HT-29 (cell line): ENCODE results near the gene MRRF. TPM values are rescaled to one million over a fixed set of nuclear protein-coding genes. Genes with fewer than 3 reads are reported as not detected.

Source experiments
- DNase-seq: peaks from one replicate; pipeline ENCODE4 v3.0.0-alpha.2; 2015; ENCODE audit warnings: low spot score
- total RNA-seq: library from RNA; depleted of rRNA; stranded (reverse); fragments of >200 nt; shearing (Covaris generic); gene quantifications from 2 replicates; pipeline ENCODE4 v1.2.3, GENCODE V29; 2014

MRRF gene
- total RNA-seq, 1 experiment from 2014 or later: 52.4 TPM

DNA sequence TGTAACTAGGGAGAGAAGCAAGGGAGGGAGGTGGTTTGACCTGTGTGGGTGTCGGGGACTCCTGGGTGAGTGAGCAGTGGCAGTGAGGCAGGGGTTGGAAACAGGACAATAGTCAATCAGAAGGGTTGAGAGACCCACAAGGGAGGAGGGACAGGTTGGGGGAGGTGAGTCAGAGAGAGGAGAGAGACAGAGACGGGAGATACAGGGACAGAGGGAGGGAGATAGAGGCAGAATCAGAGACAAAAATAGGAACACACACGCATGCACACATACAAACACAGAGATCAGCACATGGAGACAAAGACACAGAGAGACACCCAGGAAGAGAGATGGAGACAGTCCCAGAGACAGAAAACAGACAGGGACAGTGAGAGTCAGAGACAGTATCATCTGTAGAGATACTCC lies 66.8 kb downstream of the MRRF start:
- no peak for DNase-seq

- DNase-seq: no peak
Observed at GRCh38 chr9:122332083-122332482, 67.4 kb downstream of the MRRF start.

- no peak for DNase-seq
Observed at GRCh38 chr9:122332644-122333043, 68.0 kb downstream of the MRRF start.

DNA sequence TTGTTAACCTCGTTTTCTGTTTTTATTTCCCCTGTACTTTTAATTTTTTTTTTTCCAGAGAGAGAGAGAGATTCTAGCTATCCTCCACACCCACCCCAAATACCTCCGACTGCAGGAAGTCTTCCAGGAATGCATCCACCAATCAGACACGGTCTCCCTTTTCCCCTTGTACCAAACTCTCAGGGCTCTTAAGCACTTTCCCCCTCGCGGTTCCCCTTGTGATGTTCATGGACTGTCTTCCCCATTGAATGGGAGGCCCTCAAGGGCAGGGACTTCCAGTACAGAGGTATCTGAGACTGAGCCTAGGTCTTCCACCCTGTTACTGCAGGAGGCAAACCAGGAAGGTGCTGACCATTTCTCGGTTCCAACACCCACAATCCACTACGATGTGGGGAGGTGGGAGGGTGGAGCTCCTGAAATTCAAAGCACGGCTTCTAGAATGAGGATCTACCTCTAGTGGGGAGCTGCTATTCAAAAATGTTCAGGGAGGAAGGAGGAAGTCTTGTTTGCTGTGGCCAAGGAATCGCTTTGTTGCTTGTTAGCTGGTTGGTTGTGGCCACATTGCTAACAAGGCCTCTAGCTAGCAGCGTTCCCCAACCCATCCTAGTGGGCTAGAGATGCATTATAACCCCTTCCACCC lies 68.6 kb downstream of the MRRF start:
- DNase-seq: no peak

- DNase-seq: no peak
Observed at GRCh38 chr9:122334916-122335315, 70.2 kb downstream of the MRRF start.

DNA sequence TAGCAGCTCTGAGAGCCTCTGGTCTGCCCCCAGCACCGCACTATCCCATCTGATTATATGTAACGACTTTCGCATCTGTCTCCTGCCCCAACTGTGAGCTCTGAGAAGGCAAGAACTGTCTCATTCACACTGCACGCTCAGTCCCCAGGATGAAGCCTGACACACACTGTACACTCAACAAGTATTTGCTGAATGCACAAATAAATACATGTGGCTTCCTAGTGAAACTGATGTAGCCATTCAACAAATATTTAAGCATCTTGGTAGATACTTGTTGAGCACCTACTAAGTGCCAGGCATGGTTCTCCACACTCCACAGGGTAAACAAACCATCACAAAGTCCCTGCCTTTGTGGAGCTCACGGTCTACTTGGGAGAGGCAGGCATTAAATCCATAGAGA lies 71.5 kb downstream of the MRRF start:
- DNase-seq: no peak

GRCh38 chr9:122336866-122337555 lies 72.3 kb downstream of the MRRF start:
- no peak for DNase-seq

DNA sequence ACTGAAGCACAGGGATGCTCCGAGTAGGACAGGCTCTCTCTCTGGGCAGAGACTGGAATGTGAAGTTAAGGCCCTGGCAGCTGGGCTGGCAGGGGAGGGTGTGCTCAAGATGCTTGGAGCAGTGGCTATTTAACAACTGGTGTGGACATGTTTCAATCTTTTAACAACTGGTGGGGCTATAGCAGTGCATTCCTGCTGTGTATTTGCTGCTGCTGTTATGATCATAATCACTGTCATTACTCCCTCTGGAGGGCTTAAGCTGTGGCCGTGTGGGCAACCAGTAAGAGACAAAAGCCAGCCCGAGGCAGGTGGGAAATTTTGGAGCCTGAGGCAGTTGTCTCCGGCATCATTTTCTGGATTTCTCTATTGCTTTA lies 72.9 kb downstream of the MRRF start:
- no peak for DNase-seq

GRCh38 chr9:122338536-122338935 lies 73.9 kb downstream of the MRRF start:
- DNase-seq: no peak

DNA sequence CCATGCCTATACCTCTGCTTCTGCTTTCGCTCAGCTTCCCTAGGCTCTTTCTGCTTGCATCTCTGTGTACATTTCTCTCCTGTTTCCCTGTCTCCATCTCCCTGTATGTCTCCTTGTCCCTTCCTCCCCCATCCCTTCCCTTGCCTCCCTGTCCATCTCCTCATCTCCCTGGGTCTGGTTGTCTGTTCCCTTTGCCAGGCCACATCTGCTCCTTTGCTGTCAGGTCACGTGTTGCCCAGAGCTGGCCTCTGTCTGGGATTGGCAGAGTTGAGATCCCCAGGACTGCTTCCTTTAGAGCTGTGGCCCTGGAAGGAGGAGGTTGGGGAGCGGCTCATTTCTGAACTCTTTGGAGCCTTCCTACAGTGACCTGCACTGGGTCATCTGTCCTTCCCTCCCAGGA lies 74.3 kb downstream of the MRRF start:
- DNase-seq: no peak

DNA sequence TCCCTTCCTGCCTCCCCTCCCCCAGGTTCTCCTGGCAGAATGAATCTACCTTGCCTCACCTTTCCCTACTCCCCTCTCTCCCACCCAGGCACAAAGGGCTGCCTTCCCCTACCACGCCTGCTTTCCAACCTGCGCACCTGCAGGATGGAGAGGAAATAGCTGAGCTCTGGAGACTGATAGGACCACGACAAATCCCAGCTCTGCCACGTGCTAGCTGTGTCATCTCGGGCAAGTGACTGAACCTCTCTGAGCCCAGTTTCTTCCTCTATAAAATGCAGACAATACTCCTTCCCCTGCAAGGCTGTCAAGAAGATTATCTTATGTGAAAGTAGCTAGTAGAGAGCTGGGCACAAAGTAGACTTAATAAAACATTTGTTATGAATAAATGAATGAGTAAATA lies 74.9 kb downstream of the MRRF start:
- DNase-seq: no peak

- no peak for DNase-seq
Observed at GRCh38 chr9:122340161-122340560, 75.5 kb downstream of the MRRF start.

DNA sequence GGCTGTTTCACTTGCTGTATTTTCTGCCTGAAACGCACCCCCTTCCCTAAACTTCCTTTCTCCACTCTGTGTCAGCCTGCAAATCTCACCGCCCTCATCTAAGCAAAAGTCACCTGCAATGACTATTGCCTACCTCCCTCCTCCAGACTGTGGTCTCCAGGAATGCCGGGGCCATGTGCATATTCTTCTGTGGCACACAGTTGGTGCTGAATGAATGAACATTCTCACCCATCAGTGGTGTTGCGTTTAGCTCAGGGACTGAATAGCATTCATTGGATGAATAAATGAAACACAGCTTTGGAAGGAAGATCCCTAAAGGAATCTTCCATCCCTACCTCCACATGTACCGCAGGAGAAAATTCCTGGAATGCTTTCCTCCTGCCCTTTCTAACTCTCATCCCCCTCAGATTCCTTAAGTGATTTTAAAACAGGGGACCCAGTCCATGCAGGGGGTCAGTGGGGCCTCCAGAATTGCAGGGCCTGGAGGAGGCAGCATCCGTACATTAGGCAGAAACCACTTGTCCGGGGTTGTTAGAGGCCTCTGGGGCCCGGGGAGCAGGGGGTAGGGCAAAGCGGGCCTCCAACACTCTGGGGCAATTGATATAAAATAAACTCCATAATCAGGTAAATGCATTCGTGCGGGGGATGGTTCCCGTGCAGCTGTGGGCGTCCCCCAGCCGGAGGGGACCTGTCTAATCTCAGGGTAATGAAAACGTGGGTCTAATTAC lies 77.8 kb downstream of the MRRF start:
- DNase-seq: no peak

DNA sequence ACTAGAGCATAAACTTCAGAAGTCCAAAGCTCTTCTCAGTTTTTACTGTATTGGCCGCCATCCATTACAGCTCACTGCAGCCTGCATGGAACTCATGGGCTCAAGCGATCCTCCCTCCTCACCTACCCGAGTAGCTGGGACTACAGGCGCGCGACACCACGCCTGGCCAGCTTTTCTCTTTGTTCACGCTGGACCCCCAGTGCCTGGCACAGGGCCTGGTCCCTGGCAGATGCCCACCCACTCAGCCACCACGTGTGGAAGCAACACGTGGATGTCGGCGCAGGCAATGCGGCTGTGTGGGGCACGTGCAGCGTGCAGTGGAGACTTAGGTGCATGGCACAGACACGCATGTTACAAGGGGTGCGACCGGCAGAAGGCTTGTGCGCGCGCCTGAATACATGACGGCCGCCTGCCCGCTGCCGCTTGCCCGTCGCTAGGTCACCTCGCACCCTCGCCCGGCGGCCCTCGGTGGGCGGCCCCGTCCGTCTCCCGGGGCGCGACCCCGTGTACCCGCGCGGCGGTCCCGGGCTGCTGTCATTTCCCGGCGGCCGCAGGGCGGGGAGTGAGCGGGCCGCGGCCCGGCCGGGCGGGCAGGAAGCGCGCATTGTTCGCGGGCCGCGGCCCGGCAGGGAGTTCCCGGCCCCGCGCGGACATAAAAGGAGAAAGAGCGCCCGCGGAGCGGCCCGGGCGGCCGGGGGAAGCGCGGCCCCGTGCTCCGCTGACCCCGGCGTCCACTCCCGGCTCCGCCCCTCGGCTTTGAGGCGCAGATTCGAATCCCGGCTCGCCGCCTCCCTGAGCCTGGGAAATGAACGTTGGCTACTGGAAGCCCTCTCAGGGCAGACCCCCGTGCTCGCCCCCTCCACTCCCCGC lies 82.0 kb downstream of the MRRF start:
- DNase-seq: peak; percentile 17

DNA sequence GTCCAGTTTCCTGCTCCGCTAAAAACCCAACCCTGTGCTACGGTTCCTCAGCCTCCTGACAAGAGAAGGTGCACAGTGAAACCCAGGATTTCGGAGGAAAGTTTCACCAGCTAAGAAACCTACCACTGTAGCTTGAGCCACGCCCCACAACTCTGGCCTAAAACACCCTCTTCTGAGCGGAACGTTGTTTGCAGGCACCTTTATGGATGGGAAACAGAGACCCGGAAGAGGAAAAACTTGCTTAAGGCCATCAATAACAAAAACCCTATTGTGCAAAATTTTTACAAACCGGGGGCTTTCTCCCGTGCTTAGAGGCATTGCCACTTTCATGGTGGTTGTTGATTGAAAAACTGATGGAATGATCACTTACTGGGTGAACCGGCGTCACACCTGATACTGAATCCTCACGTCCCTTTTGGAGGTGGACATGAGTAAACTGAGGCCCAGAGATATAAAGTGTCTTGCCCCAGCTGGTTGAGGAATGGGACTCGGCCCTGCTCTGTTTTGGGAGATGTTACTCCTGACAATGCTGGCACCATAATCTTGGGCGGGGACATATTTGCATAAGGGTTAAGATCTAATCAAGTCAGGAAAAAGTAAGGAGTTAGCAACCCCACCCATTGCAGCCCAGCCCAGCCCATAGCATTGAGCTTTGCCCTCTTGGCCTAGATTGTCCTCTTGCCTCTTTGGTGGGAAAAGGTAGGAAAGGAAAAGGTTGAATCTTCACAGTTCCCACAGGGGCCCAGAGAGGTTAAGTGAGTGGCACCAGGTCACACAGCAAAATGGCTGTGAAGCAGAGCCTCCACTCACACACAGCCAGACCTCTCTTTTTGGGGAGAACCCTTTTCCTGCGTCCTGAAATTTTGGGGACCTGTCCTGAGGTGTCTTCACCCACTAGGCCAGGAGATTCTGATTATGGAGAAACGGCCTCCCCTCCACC lies 82.9 kb downstream of the MRRF start:
- DNase-seq: peak; percentile 44

DNA sequence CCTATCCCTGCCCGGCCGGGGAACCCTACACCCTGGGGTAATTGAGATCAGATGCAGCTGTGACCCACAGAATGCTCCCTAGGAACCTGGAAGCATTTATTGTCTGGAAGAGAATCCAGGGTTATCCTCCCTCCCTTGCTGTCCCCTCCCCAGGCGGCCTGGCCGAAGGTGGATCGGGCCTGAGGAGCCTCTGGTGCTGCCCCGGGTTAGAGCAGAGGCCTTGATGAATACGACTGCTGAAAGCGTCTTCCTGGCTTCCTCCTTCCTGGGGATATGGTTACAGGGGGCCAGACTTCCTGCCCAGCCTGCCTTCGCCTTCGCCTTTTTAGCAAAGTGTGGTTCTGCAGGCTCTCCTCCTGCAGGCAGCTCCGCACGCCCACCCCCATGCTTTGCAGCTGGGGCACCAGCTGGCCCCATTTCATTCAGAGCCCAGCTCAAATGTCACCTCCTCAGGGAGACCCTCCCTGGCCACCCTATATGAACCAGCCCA lies 83.7 kb downstream of the MRRF start:
- no peak for DNase-seq

GRCh38 chr9:122348791-122349190 lies 84.1 kb downstream of the MRRF start:
- DNase-seq: no peak

DNA sequence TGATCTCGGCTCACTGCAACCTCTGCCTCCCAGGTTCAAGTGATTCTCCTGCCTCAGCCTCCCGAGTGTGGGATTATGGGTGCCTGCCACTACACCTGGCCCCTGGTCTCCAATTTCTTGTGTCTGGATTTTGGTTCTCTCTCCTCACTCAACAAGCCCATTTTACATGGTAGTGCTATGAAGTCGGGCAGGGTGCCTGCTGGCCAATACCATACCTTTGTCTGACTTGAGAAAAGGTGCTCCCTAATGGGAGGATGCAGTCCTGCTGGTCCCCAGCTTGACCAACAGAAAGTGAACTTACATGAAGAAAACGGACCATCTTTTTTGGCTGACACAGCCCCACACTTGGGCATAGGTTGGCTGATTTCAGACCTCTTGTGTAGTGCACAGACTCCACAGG lies 84.5 kb downstream of the MRRF start:
- DNase-seq: no peak

DNA sequence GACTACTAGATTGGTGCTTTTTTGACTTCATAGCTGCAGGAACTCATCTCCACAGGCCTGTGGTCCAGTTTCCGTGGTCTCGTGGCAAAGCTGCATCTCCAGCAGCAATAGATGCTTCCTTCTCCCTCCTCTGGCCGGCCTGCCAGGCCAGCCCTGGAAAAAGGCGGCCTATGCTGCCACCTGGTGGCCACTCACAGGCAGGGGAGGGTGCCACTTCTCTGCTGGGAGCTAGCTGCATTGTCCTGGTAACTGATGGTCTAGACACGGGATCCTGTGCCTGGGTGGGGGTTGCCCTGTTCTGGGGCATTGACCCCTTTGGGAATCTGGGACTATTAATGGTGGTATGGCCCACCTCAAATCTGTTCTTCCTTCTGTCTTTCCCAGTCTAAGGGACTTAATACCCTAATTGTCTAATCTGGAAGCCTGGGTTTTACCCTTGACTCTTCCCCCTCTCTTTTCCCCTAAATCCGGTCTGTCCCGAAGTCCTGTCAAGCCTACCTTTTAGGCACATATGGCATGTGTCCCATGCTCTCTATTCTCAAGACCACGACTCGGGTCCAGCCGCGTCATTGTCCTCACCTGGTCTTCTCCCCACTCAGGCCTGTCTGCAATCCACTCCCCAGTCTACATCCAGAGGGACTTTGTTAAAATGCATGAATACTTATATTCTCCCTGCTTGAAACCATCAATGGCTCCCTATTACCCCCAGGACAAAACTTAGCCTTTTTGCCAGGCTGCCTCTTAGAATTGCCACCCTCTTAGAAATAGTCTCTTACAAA lies 86.1 kb downstream of the MRRF start:
- DNase-seq: peak; percentile 86
